Stimulated activated CD8-positive, alpha-beta memory T cell treated with anti-CD3 and anti-CD28 coated beads, Interleukin-2, amount 100 ng/mL, for 1 hour (primary cell): ENCODE results near the gene SLC16A5.
"Not testable (repeated sequence)": the region's sequence is repeated elsewhere in the genome, so short reads cannot be mapped to it uniquely, and the experiment has no call there.

Experiments used
- DNase-seq, 2 donors: peaks; one replicate each; pipeline ENCODE4 v3.0.0-alpha.2; 2020; ENCODE audit warnings: low read depth in 2 of 2

SLC16A5 gene

DNA sequence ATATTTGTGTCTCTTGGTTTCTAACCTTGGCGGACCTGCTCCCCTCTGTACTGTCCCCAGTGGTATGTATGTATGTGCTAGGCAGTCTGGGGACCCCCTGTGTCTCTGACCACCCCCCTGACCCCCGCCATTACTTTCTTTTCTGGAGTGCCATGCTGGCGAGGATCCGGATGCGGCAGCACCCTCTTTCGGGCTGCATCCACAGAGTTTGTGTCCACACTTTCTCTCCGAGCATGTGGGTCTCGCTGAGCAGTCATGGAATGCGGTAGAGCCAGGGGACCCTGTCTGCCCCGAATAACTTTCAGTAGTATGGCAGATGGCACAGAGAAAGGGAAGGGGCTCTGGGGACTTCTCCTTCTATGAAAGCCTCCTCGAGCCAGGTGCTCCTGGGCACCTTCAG, 23.7 kb upstream of the SLC16A5 start:
- no peak for DNase-seq

GRCh38 chr17:75064460-75064859, 23.3 kb upstream of the SLC16A5 start:
- DNase-seq: no peak

DNA sequence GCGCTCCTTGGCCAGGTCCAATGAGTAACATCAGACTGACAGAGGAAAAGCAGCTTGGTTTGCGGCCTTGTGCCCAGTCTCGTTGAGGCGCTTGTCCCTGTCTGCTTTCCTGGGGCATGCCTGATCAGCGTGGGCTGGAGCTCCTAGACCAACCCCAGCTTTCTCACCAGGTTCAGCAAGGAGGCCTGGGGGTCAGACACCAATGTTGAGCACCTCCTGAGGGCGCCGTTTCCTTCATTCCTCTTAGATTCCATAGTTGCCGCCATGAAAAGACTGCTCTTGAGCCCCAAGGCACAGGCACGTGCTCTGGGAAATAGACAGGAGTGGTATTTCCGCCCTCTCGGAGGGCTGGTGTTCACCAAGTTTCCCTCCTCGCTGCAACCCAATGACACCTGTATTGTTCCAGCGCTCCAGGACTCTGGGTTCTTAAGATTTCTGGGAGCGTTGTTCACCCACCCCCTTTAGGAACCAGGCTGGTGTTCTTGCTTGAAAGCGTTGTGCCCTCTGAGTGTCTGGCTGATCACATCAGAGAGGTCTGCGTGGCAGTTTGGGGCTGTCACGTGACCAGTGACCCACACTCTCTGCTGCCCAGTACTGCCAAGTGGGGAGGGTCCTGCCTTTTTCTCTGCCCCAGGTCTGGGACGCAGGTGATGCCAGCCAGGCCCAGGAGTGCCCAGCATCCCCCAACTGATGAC, 22.7 kb upstream of the SLC16A5 start:
- no peak for DNase-seq

- DNase-seq: no peak
Measured at GRCh38 chr17:75065562-75066151, 22.1 kb upstream of the SLC16A5 start.

- DNase-seq: no peak
Measured at GRCh38 chr17:75067856-75068255, 19.9 kb upstream of the SLC16A5 start.

GRCh38 chr17:75068750-75069149, 19.0 kb upstream of the SLC16A5 start:
- DNase-seq: no peak

GRCh38 chr17:75069783-75070182, 18.0 kb upstream of the SLC16A5 start:
- DNase-seq: no peak

DNA sequence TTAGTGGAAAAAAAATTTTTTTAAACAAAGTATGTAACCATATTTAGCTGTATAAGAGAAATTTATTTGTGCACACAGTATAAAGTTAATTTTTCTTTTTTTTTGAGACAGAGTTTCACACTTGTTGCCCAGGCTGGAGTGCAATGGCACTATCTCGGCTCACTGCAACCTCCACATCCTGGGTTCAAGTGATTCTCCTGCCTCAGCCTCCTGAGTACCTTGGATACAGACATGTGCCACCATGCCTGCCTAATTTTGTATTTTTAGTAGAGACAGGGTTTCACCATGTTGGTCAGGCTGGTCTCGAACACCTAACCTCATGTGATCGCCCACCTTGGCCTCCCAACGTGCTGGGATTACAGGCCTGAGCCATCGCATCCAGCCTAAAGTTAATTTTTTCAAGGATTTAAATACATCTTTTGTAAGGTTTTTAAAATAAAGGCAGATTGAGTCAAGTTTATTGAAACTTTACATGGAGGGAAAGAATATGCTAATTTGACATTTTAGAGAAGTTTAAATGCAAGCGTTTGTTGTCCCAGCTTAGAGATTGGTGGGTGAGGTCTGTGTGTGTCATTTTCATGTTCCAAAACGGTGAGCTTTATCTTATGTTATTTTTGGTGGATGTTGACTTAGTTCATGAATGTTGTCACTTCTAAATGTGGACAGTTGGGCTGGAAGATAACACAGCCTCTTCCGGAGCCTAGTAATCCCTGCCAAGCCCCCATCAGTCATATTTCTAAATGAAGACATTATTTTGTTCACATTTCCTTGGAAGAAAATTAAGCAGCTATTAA, 16.1 kb upstream of the SLC16A5 start:
- DNase-seq: not testable (repeated sequence)

DNA sequence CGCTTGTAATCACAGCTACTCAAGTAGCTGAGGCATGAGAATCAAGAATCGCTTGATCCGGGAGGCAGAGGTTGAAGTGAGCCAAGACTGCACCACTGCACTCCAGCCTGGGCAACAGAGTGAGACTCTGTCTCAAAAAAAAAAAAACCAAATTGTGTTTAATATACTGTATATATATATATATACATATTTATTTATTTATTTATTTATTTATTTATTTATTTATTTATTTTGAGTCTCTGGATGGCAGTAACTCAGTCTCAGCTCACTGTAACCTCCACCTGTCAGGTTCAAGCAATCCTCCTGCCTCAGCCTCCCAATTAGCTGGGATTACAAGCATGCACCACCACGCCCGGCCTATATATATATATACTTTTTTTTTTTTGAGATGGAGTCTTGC, 14.8 kb upstream of the SLC16A5 start:
- DNase-seq: not testable (repeated sequence)

DNA sequence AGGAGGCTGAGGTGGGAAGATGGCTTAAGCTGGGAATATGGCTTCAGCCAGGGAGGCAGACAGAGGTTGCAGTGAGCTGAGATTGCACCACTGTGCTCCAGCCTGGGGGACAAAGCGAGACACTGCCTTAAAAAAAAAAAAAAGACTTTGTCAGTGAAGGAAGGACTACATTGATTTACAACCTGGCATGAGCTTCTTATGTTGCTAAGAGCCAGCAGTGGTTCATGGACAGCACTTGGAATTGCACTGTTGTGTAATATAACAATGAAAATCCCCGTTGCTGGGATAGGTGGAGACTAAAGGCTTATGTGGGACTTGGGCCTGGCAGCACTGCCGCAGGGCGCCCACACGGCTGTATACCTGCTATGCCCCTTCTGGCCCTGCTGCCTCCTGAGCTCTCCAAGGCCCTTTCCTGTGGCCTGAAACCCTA, 14.1 kb upstream of the SLC16A5 start:
- no peak for DNase-seq

GRCh38 chr17:75074532-75074931, 13.2 kb upstream of the SLC16A5 start:
- no peak for DNase-seq

DNA sequence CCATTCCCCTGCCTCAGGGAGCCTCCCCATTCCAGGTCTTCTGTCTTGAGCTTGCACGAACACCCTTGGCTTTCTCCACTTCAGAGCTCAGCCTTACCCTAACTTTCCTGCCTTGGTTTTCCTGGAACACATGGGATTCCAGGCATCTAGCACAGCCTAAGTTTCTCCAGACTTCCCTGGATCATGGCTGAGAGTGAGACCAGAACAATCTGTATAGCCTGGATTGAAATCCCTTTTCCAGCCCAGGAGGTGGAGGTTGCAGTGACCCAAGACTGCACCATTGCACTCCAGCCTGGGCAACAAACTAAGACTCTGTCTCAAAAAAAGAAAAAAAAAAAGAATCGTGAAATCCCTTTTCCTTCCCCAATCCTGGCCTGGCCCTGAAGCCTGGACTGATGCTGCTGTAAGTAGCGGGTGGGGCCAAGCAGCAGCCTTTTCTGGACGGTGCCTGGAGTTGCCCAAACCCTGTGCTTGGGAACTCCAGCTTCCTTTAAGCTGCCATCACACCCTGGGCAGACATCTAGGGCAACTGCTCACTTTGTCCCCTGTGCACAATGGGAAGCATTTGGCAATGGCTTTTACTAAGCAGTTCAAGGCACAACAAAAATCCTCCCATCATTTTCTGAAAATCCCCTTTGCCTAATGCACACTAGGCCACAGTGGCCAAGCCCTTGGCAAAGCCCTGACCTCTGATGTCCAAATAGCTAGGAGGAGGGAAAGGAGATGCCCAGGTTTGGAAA, 12.0 kb upstream of the SLC16A5 start:
- no peak for DNase-seq

DNA sequence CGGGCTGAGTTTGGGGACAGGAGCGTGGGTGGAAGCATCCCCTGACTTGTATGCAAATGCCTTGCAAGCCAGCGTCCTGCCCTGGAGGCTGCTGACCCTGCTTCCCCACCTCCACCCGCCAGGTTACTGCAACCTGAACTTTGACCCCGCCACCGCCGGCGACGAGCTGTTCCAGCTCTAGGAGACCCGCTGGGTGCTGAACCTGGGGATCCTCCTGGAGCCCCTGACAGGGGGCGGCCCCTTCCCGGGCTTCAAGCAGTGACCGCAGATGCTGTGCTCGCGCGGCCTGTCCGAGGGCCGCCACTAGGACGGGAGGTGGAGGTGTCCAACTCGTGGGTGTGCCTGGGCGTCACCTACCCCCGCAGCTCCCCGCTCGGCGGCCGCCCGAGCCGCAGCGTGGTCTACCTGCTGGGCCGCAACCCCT, 10.7 kb upstream of the SLC16A5 start:
- DNase-seq: no peak

DNA sequence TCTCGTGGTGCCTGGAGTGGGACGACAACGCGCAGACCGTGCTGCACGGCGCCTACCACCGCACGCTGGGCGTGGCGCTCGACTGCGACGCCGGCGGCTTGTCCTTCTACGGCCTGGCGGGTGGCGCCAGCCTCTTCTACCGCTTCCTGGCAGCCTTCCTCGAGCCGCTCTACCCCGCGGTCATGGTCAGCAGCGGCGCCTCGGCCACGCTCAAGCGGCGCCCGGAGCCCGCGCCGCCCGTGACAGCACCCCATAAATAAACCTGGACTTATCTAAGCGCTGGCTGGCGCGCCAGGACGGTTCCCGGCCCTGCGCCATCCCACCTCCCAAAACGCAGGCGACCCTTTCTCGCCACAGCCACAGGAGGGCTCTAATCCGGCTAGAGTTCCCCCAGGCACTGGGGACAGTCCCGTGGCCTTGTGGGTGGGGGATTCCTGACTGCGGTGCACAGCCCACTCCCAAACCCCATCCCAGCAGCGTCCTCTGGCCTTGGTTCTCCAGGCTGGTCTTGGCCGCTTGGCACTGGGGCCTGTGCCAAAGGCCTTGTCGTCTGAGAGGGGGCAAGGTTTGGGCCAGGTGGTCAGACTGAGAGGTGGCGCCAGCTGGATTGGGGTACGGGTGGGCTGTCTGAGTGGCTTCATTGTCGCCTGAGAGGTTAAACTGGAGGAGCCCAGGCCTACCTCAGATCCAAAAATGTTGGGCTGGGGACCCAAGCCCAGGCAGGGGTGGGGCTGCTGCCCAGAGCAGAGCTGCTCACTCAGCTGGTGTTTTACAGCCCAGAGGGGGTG, 10.1 kb upstream of the SLC16A5 start:
- peak in 1 of 2 donors; percentile 26 for DNase-seq

DNA sequence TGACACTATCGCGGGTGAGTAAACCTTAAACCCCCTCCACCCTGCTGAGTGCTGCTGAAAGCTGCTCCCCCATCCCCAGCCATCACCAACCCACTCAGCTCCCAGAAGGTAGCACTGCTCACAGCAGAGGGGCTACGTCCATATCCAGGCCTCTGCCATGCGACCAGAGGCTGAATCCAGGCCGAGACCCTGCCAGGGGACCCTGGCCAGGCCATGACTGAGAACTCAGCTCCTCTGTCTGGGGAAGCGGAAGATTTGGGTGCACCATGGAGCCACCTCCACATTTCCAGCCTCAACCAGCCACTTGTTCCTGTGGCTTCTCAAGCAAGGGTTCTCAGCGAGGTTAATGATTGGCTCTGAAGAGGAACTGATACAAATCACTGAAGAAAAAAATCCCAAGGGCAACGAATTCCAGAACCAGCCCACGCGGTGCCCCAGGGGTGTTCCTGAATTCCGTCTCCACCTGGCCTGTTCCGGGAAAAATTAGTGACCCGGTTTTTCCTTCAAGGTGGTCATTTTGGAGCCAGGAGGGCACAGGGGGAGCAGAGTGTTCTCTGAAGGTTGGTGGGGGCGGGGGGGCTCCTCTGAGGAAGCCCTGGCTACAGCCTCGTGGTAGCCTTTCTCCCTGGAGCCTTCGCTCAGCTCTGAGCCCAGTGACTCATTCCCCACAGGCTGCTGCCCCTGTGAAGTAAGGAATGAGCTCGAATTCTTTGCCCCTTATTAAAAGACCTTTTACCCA, 9.3 kb upstream of the SLC16A5 start:
- no peak for DNase-seq

GRCh38 chr17:75079023-75079373, 8.8 kb upstream of the SLC16A5 start:
- DNase-seq: no peak

- no peak for DNase-seq
Measured at GRCh38 chr17:75081611-75082540, 5.9 kb upstream of the SLC16A5 start.

GRCh38 chr17:75082683-75083082, 5.1 kb upstream of the SLC16A5 start:
- no peak for DNase-seq

DNA sequence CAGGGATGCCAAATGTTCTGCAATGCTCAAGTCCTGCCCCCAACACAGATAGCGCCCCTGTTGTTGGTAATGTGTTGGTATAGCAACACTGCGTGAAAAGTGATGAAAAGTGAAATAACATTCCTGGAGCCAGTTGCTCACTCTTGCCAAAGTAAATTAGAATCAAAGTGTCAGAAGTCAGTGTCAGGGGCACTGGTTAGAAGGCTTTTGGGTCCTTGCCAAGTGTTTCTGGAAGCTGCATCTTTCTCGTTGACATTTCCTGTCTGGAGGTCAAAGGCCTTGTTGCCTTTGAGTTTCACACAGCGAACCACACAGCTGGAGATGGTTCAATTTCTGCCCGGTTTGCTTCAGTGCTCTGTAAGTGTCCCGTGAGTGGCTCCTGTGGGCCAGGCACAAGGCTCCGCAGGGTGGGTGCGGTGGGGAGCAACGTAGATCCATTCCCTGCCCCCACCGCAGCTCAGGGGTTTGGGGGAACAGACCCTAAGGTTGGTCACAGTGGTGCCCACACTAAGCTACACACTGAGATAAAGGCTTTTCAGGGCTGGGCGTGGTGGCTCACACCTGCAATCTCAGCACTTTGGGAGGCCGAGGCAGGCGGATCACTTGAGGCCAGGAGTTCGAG, 3.6 kb upstream of the SLC16A5 start:
- no peak for DNase-seq
